Endothelial cell of umbilical vein (primary cell): ENCODE results near the gene FNDC5. TPM values are rescaled to one million over a fixed set of nuclear protein-coding genes. Genes with fewer than 3 reads are reported as not detected.

Experiments used
- BruUV-seq: library from RNA; stranded (reverse); fragments of 400-500 nt; replicated peaks from 2 replicates; lab custom pipeline; 2021; lab: Mats Ljungman, UMichigan
- CTCF ChIA-PET: fragments of 300-600, 350-600 bp; sonication (Branson Sonifier 250); formaldehyde crosslinking; loops from one replicate; lab custom pipeline; 2021; ENCODE audit warnings: antibody characterized with exemption, inconsistent platforms; lab: Charles Lee
- POLR2A ChIA-PET: fragments of 300-600, 350-600 bp; sonication (Branson Sonifier 250); formaldehyde crosslinking; loops from one replicate; lab custom pipeline; 2021; ENCODE audit warnings: antibody characterized with exemption, inconsistent platforms; lab: Charles Lee
- DNase-seq: peaks from one replicate; pipeline ENCODE4 v3.0.0-alpha.2; 2011; ENCODE audit warnings: low read depth, low spot score
- FAIRE-seq: peaks from 2 replicates; lab custom pipeline; 2011; peaks lifted over from hg19 to GRCh38; lab: Jason Lieb, UNC
- H2AFZ ChIP-seq: 2 replicates; pipeline ENCODE4 v1.6.0; 2012; ENCODE audit warnings: low read depth, low read length, control low read depth, inconsistent platforms
- H3K27ac ChIP-seq: 2 replicates; pipeline ENCODE4 v1.5.1; 2011; ENCODE audit warnings: low read depth, mild to moderate bottlenecking, control low read depth, low read length, moderate library complexity; ENCODE audit not compliant: insufficient read depth
- H3K27me3 ChIP-seq, 2 experiments: 2 replicates each; pipeline versions ENCODE4 v1.6.0 to v1.6.1; 2011; ENCODE audit warnings: low read length in 2 of 2, mixed read lengths in 1 of 2; ENCODE audit not compliant: control insufficient read depth in 2 of 2, insufficient read depth in 2 of 2
- H3K36me3 ChIP-seq, 2 experiments: 2 replicates in 1 of 2; 3 replicates in 1 of 2; pipeline ENCODE4 v1.5.1; 2011; ENCODE audit warnings: low read length in 2 of 2, mild to moderate bottlenecking in 1 of 2, moderate library complexity in 1 of 2; ENCODE audit not compliant: control insufficient read depth in 2 of 2, insufficient read depth in 2 of 2; ENCODE audit errors: extremely low read depth in 1 of 2
- H3K4me1 ChIP-seq: 3 replicates; pipeline ENCODE4 v1.5.1; 2011; ENCODE audit warnings: mild to moderate bottlenecking, low read length; ENCODE audit not compliant: control insufficient read depth, insufficient read depth; ENCODE audit errors: extremely low read depth
- H3K4me2 ChIP-seq: 2 replicates; pipeline ENCODE4 v1.6.1; 2011; ENCODE audit warnings: low read length, control low read depth, mixed read lengths; ENCODE audit not compliant: insufficient read depth
- H3K4me3 ChIP-seq, 3 experiments: fragments of 200-600 bp in 1 of 3; sonication (generic), shearing (Covaris generic) in 1 of 3; replicated peaks in 1 of 3; 2 replicates each; pipeline ENCODE4 v1.5.1; 2011 to 2016; ENCODE audit warnings: control low read depth in 3 of 3, low read length in 3 of 3, mild to moderate bottlenecking in 2 of 3, inconsistent platforms in 1 of 3, low read depth in 1 of 3, moderate library complexity in 1 of 3; ENCODE audit not compliant: insufficient read depth in 1 of 3
- H3K79me2 ChIP-seq: 2 replicates; pipeline ENCODE4 v1.6.0; 2012; ENCODE audit warnings: low read length, inconsistent platforms; ENCODE audit not compliant: control insufficient read depth, insufficient read depth
- H3K9ac ChIP-seq: replicated peaks from 2 replicates; pipeline ENCODE3; 2011; ENCODE audit warnings: low read length, control low read depth; ENCODE audit not compliant: insufficient read depth; ENCODE audit errors: extremely low read depth
- H3K9me1 ChIP-seq: replicated peaks from 3 replicates; pipeline ENCODE4 v1.6.0; 2011; ENCODE audit warnings: mild to moderate bottlenecking, low read length; ENCODE audit not compliant: control insufficient read depth, insufficient read depth; ENCODE audit errors: extremely low read depth
- H3K9me3 ChIP-seq: replicated peaks from 2 replicates; pipeline ENCODE4 v1.5.1; 2012; ENCODE audit warnings: low read length, inconsistent platforms; ENCODE audit not compliant: control insufficient read depth, insufficient read depth
- H4K20me1 ChIP-seq: replicated peaks from 2 replicates; pipeline ENCODE3; 2011; ENCODE audit warnings: mild to moderate bottlenecking, low read length; ENCODE audit not compliant: control insufficient read depth, insufficient read depth; ENCODE audit errors: extremely low read depth
- CTCF ChIP-seq, 2 donors: IDR thresholded peaks; 1 replicate in 1 of 2; 2 replicates in 1 of 2; pipeline ENCODE4 v1.5.1; 2011; ENCODE audit warnings: low read length in 2 of 2, mild to moderate bottlenecking in 2 of 2, moderate library complexity in 2 of 2, control low read depth in 1 of 2, inconsistent platforms in 1 of 2, low read depth in 1 of 2; ENCODE audit not compliant: insufficient read depth in 1 of 2; ENCODE audit errors: extremely low read depth in 1 of 2
- EZH2 ChIP-seq: IDR thresholded peaks from 2 replicates; pipeline ENCODE4 v1.6.1; 2012; ENCODE audit warnings: borderline replicate concordance, low read depth, mild to moderate bottlenecking, moderate library complexity, low read length, inconsistent platforms; ENCODE audit not compliant: severe bottlenecking
- FOS ChIP-seq: IDR thresholded peaks from 2 replicates; pipeline ENCODE4 v1.6.1; 2011; ENCODE audit warnings: mild to moderate bottlenecking, low read length, moderate library complexity, borderline replicate concordance; ENCODE audit not compliant: insufficient read depth
- GATA2 ChIP-seq: IDR thresholded peaks from 2 replicates; pipeline ENCODE4 v1.7.0; 2011; ENCODE audit warnings: low read depth, mild to moderate bottlenecking, moderate library complexity, mixed read lengths, low read length; ENCODE audit not compliant: insufficient read length, insufficient read depth
- JUN ChIP-seq: IDR thresholded peaks from 2 replicates; pipeline ENCODE4 v1.6.1; 2011; ENCODE audit warnings: borderline replicate concordance, low read depth; ENCODE audit not compliant: insufficient read length, insufficient read depth
- MAX ChIP-seq: IDR thresholded peaks from 2 replicates; pipeline ENCODE4 v1.6.1; 2011; ENCODE audit not compliant: insufficient read depth, insufficient read length
- MYC ChIP-seq: IDR thresholded peaks from one replicate; pipeline ENCODE4 v1.6.1; 2011; ENCODE audit warnings: mild to moderate bottlenecking, low read depth, low read length
- POLR2A ChIP-seq: IDR thresholded peaks from 2 replicates; pipeline ENCODE4 v1.6.1; 2012; ENCODE audit warnings: low read depth, mild to moderate bottlenecking, control low read depth, low read length
- POLR2AphosphoS5 ChIP-seq: IDR thresholded peaks from 2 replicates; pipeline ENCODE4 v1.6.1; 2012; ENCODE audit warnings: low read depth, mild to moderate bottlenecking, control low read depth, low read length, moderate library complexity; ENCODE audit not compliant: insufficient read depth
- dilution Hi-C: fragments of 300-500 bp; cut with MboI; formaldehyde crosslinking; loops from one replicate; pipeline ENCODE4 v1.15.0; 2019; ENCODE audit warnings: low sequenced_read_pairs; ENCODE audit not compliant: extremely low pct_ligation_motif_present
- intact Hi-C: fragments of 100-400 bp; cut with micrococcal nuclease; formaldehyde crosslinking; loops from one replicate; pipeline ENCODE4 v1.10.0; 2022
- polyA plus RNA-seq, 4 experiments: library from polyadenylated mRNA; depleted of rRNA in 3 of 4; stranded (reverse) in 3 of 4; unstranded in 1 of 4; fragments of >200 nt; gene quantifications; 2 replicates each; pipeline versions ENCODE4 v1.2.1 to v1.2.3, GENCODE V29; 2011 to 2012; ENCODE audit warnings: missing spikeins in 1 of 4
- total RNA-seq: library from RNA; stranded (reverse); gene quantifications from 2 replicates; pipeline ENCODE4 v1.2.3, GENCODE V29; 2021

FNDC5 gene
- total and polyA plus RNA-seq, 2 donors (not counting 3 experiments of a cell fraction or from before 2014, with no cell fraction given), result 0.14 to 0.64 TPM

DNA sequence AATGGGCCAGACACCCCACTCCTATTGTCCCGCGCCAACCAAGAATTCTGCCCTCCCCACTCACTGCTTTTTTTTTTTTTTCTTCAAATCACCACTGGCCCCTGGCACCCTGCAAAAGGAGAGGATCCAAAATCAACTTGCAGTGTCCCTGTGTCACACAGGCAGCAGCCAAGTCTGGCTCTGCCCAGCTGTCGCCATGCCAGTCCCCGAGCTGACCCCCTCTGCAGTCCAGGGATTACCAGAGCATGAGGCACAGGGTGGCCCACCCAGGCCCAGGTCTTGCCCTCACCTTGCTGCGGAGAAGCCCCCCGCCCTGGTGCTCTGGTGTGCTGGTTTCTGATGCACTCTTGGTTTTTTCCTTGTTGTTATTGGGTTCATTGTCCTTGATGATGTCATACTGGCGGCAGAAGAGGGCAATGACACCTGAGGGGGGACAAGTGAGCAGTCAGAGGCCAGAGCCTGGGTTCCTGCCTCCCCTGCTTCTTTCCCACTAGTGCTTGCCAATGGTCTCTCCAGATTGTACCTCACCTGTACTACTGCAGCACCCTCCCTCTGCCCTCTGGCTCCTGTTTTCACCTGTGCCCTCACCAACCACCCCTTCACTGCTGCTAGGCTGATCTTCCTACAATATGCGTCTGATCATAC is 6.2 kb downstream of the FNDC5 start:
- TF ChIP-seq MAX (no peak), EZH2 (no peak), JUN (no peak), POLR2A (no peak), GATA2 (no peak), CTCF (IDR thresholded peaks at IDR 0.05; ENCODE audit: extremely low read depth in 1 of 2, insufficient read depth in 1 of 2, low read depth in 1 of 2, low read length in 2 of 2) (no peak), FOS (no peak), POLR2AphosphoS5 (no peak), MYC (no peak)
- BruUV-seq, result no TSS peak
- H3K9me1 ChIP-seq, result no peaks in the 10 kb centered on the region

More for the DNA sequence above, 6.2 kb downstream of the FNDC5 start:
- no peak for DNase-seq
- POLR2A ChIA-PET, result no interaction called here
- Histone ChIP-seq H2AFZ (no peak overlapping the region), H3K27ac (no peak overlapping the region), H3K9me3 (no peaks in the 10 kb centered on the region), H3K4me1 (peaks cover 9% of the 10 kb centered on the region), H3K27me3 (no peaks in the 10 kb centered on the region), H3K9ac (no peak overlapping the region), H3K36me3 (no peaks in the 10 kb centered on the region), H3K4me2 (no peak overlapping the region), H3K4me3 (no peak overlapping the region), H3K79me2 (no peaks in the 10 kb centered on the region), H4K20me1 (no peaks in the 10 kb centered on the region)
- FAIRE-seq, result no peak
- CTCF ChIA-PET, result no interaction called here
- intact Hi-C loops, result no loop called here
- dilution Hi-C loops, result no loop called here
